Kidney (tissue), 22 donors: ENCODE measurements around the gene RIMKLB. TPM values are rescaled to one million over a fixed set of nuclear protein-coding genes. Genes with fewer than 3 reads are reported as not detected.

Experiments used
- DNase-seq, 5 donors: peaks; one replicate each; pipeline ENCODE4 v3.0.0-alpha.2; 2013 to 2020
- FAIRE-seq: peaks from 2 replicates; lab custom pipeline; 2012; peaks lifted over from hg19 to GRCh38; lab: Jason Lieb, UNC
- H3K27ac ChIP-seq, 2 donors: one replicate each; pipeline ENCODE4 v1.7.0; 2013; ENCODE audit warnings: low read depth in 2 of 2, low read length in 2 of 2, inconsistent platforms in 1 of 2
- H3K27me3 ChIP-seq: one replicate; pipeline ENCODE4 v1.7.1; 2013; ENCODE audit warnings: low read length, inconsistent platforms; ENCODE audit not compliant: control insufficient read depth, insufficient read depth
- H3K36me3 ChIP-seq, 3 donors: one replicate each; pipeline versions ENCODE4 v1.7.0 to v1.7.1; 2013; ENCODE audit warnings: low read length in 3 of 3, control low read depth in 1 of 3, inconsistent platforms in 1 of 3; ENCODE audit not compliant: insufficient read depth in 3 of 3, control insufficient read depth in 2 of 3
- H3K4me1 ChIP-seq, 3 donors: one replicate each; pipeline versions ENCODE4 v1.7.0 to v1.7.1; 2013; ENCODE audit warnings: low read length in 3 of 3, inconsistent platforms in 1 of 3, low read depth in 1 of 3; ENCODE audit not compliant: control insufficient read depth in 2 of 3, insufficient read depth in 2 of 3
- H3K4me3 ChIP-seq, 3 donors: one replicate each; pipeline versions ENCODE4 v1.7.0 to v1.8.1; 2013; ENCODE audit warnings: low read length in 3 of 3, control low read depth in 1 of 3, inconsistent platforms in 1 of 3
- H3K9ac ChIP-seq, 3 donors: one replicate each; pipeline versions ENCODE4 v1.7.0 to v1.7.1; 2013; ENCODE audit warnings: low read length in 3 of 3, control low read depth in 1 of 3, inconsistent platforms in 1 of 3
- H3K9me3 ChIP-seq, 3 donors: one replicate each; pipeline versions ENCODE4 v1.7.0 to v1.7.1; 2013; ENCODE audit warnings: low read length in 3 of 3, control low read depth in 1 of 3, inconsistent platforms in 1 of 3; ENCODE audit not compliant: control insufficient read depth in 2 of 3, insufficient read depth in 1 of 3
- intact Hi-C: fragments of 100-400 bp; cut with DNase I; formaldehyde crosslinking; loops from one replicate; pipeline ENCODE4 v1.11.1; 2022
- long read RNA-seq, 10 donors: library from polyadenylated mRNA in 1 of 10; unstranded in 1 of 10; transcript quantifications; one replicate each; pipeline ENCODE4 v2.0.0 and lab custom pipeline, GENCODE V29; 2021 to 2026
- polyA plus RNA-seq: library from polyadenylated mRNA; stranded (reverse); fragments of 350-450 nt; fragmentation: Illumina TruSeq; extraction: RNeasy Lipid Tissue Mini Kit (QIAGEN cat#74804); gene quantifications from one replicate; pipeline ENCODE4 v1.2.3, GENCODE V29; 2014; ENCODE audit warnings: low read depth, low replicate concordance; ENCODE audit not compliant: insufficient read depth
- total RNA-seq: library from RNA; stranded (reverse); fragmentation: NEBNext Ultra II Directional; extraction: Animal tissue kit (Norgen Biotek cat#: 25700); gene quantifications from one replicate; pipeline ENCODE4 v1.2.1, GENCODE V29; 2021
- TF ChIP-seq, protein P1 (sequence below): IDR thresholded peaks from 3 replicates; pipeline ENCODE4 v1.5.1; 2012; ENCODE audit warnings: mild to moderate bottlenecking, moderate library complexity, borderline replicate concordance; ENCODE audit not compliant: insufficient read depth; ENCODE audit errors: extremely low read depth
- donor health status: control.
- donor health status: control.
- donor health status: control.
- donor health status: control.
- donor health status: control.
- donor health status: DM: yes; HTN: yes; CAD: no.
- donor health status: Normal renal cell carcinoma (clear cell type).

Gene RIMKLB, protein sequence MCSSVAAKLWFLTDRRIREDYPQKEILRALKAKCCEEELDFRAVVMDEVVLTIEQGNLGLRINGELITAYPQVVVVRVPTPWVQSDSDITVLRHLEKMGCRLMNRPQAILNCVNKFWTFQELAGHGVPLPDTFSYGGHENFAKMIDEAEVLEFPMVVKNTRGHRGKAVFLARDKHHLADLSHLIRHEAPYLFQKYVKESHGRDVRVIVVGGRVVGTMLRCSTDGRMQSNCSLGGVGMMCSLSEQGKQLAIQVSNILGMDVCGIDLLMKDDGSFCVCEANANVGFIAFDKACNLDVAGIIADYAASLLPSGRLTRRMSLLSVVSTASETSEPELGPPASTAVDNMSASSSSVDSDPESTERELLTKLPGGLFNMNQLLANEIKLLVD
- total RNA-seq, result 45.5 TPM
- polyA plus RNA-seq, result 38.0 TPM
- long read RNA-seq, donor 1, transcript RIMKLB-203 (2 exons, 1,893 nt), result major isoform, 16 of 21 reads
- long read RNA-seq, donor 1, transcript RIMKLB-205 (6 exons, 2,236 nt), result minor isoform, 5 of 21 reads
- long read RNA-seq, donor 1, partial matches to known transcripts, result 0 of 21 reads
- long read RNA-seq, donor 1, other reads (novel, unspliced or antisense), result 0 of 21 reads
- long read RNA-seq, donor 2, transcript RIMKLB-203 (2 exons, 1,893 nt), result major isoform, 15 of 33 reads
- long read RNA-seq, donor 2, transcript RIMKLB-205 (6 exons, 2,236 nt), result minor isoform, 8 of 33 reads
- long read RNA-seq, donor 2, partial matches to known transcripts, result 5 of 33 reads
- long read RNA-seq, donor 2, other reads (novel, unspliced or antisense), result 0 of 33 reads
- long read RNA-seq, donor 3, transcript RIMKLB-203 (2 exons, 1,893 nt), result major isoform, 29 of 43 reads
- long read RNA-seq, donor 3, transcript RIMKLB-205 (6 exons, 2,236 nt), result minor isoform, 10 of 43 reads
- long read RNA-seq, donor 3, partial matches to known transcripts, result 0 of 43 reads
- long read RNA-seq, donor 3, other reads (novel, unspliced or antisense), result 0 of 43 reads
- long read RNA-seq, donor 4, transcript RIMKLB-203 (2 exons, 1,893 nt), result major isoform, 19 of 35 reads
- long read RNA-seq, donor 4, transcript RIMKLB-205 (6 exons, 2,236 nt), result minor isoform, 9 of 35 reads
- long read RNA-seq, donor 4, partial matches to known transcripts, result 5 of 35 reads
- long read RNA-seq, donor 4, other reads (novel, unspliced or antisense), result 0 of 35 reads
- long read RNA-seq, donor 5, partial matches to known transcripts, result 0 of 1 reads
- long read RNA-seq, donor 5, other reads (novel, unspliced or antisense), result 0 of 1 reads
- long read RNA-seq, donor 6, transcript RIMKLB-203 (2 exons, 1,893 nt), result major isoform, 6 of 7 reads
- long read RNA-seq, donor 6, partial matches to known transcripts, result 0 of 7 reads
- long read RNA-seq, donor 6, other reads (novel, unspliced or antisense), result 0 of 7 reads
- long read RNA-seq, donor 7, transcript RIMKLB-205 (6 exons, 2,236 nt), result major isoform, 16 of 28 reads
- long read RNA-seq, donor 7, partial matches to known transcripts, result 1 of 28 reads
- long read RNA-seq, donor 7, other reads (novel, unspliced or antisense), result 7 of 28 reads
- long read RNA-seq, donor 8, transcript RIMKLB-203 (2 exons, 1,893 nt), result major isoform, 15 of 19 reads
- long read RNA-seq, donor 8, partial matches to known transcripts, result 0 of 19 reads
- long read RNA-seq, donor 8, other reads (novel, unspliced or antisense), result 0 of 19 reads
- long read RNA-seq, donor 9, transcript RIMKLB-205 (6 exons, 2,236 nt), result major isoform, 5 of 8 reads
- long read RNA-seq, donor 9, partial matches to known transcripts, result 0 of 8 reads
- long read RNA-seq, donor 9, other reads (novel, unspliced or antisense), result 0 of 8 reads
- long read RNA-seq, donor 10, transcript RIMKLB-205 (6 exons, 2,236 nt), result minor isoform, 9 of 46 reads
- long read RNA-seq, donor 10, transcript RIMKLB-203 (2 exons, 1,893 nt), result major isoform, 23 of 46 reads
- long read RNA-seq, donor 10, partial matches to known transcripts, result 11 of 46 reads
- long read RNA-seq, donor 10, other reads (novel, unspliced or antisense), result 0 of 46 reads

DNA sequence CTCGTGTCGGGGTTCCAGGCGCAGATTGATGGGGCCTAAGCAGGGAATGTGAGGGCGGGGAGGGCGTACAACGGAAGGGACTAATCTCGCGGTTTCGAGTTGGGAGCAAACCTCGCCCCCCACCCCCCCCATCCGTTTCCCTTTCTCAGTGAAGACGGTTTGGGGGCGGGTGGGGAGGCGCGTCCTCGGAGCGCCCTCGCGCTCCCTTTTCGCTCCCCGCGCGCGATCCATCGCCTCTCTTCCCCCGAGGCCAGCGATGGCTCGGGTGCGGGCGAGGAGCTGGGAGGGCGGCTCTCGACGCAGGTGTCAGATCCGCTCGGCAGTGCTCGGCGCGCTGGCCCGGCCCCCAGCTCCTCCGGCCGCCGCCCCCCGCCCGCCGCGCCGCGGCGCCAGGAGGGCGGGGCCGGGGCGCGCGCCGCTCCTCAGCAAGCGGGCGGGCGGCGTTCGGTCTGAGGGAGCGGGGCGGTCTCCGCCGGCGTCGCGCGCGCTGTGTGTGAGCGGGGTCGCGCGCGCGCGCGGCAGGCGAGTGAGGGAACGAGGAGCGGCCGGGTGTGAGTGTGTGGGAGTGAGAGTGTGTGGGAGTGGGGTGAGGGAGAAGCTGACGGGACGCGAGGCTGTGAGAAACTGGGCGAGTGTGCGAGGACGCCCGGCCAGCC lies at the start of gene RIMKLB:
RIMKLB (plus strand) TSS at position 516 of the 656 bp plus-strand sequence. CDS start 15,876 bp downstream, outside the sequence.
- intact Hi-C loops, result no loop called here
- peaks cover 6 to 17% (median 11%) of the 10 kb centered on the region in 3 donors for H3K4me1 ChIP-seq
- H3K4me3 ChIP-seq, result peak within 1 kb of the TSS; percentile 64 to 80 (median 78)
- H3K9me3 ChIP-seq, result no peaks in the 10 kb centered on the region
- no peaks in the 10 kb centered on the region for H3K27me3 ChIP-seq
- H3K36me3 ChIP-seq, result no peaks in the 10 kb centered on the region
- TF ChIP-seq, protein P1, sequence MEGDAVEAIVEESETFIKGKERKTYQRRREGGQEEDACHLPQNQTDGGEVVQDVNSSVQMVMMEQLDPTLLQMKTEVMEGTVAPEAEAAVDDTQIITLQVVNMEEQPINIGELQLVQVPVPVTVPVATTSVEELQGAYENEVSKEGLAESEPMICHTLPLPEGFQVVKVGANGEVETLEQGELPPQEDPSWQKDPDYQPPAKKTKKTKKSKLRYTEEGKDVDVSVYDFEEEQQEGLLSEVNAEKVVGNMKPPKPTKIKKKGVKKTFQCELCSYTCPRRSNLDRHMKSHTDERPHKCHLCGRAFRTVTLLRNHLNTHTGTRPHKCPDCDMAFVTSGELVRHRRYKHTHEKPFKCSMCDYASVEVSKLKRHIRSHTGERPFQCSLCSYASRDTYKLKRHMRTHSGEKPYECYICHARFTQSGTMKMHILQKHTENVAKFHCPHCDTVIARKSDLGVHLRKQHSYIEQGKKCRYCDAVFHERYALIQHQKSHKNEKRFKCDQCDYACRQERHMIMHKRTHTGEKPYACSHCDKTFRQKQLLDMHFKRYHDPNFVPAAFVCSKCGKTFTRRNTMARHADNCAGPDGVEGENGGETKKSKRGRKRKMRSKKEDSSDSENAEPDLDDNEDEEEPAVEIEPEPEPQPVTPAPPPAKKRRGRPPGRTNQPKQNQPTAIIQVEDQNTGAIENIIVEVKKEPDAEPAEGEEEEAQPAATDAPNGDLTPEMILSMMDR, result no peak
- H3K9ac ChIP-seq, result peak within 1 kb of the TSS; percentile 70 to 76 (median 75)
- peak within 1 kb of the TSS; percentile 88 to 95 for H3K27ac ChIP-seq
- peak; percentile 89 to 96 (median 94) for DNase-seq
- no peak for FAIRE-seq

DNA sequence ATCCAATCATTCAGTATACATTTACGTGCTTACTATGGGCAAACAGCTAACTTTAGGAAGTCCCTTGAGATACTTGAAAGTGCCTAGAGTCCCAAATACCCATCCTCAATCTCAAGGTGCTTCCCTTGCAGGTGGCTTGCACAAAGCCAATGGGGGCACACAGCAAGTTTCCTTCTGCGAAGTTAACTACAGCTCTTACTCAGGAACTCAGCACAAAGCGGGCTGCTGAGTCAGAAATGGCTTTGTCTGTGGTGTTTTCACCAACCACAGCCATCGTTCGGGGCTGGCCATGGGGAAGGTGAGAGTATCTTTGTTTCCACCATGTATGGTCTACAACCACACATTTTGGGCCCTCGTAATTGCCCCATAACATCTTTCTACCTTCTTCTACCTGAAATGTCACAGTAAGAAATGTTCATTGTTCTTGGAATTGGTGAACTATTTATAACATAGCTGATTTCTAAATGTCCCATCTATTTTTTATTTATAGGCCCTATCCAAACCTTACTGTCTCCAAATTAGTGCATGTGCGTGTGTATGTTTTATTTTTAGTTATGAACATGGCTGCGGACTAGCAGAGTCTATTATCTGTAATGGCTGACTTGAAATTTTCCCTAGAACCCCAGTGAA lies 49.1 kb upstream of the RIMKLB start:
- Histone ChIP-seq H3K4me1 (no peaks in the 10 kb centered on the region), H3K27me3 (no peaks in the 10 kb centered on the region), H3K36me3 (no peaks in the 10 kb centered on the region), H3K9me3 (no peaks in the 10 kb centered on the region), H3K4me3 (no peak overlapping the region), H3K27ac (no peak overlapping the region), H3K9ac (no peak overlapping the region)
- DNase-seq (no peak), FAIRE-seq (no peak)
- intact Hi-C loops, result no loop called here
- TF ChIP-seq, protein P1, result no peak
